Esophagus (tissue), 2 donors: ENCODE results near the gene PATZ1. TPM values are rescaled to one million over a fixed set of nuclear protein-coding genes. Genes with fewer than 3 reads are reported as not detected.

ENCODE experiments used
- H3K27ac ChIP-seq, 2 donors: one replicate each; pipeline ENCODE4 v1.5.1; 2013; ENCODE audit warnings: low read depth in 2 of 2, mild to moderate bottlenecking in 2 of 2, inconsistent platforms in 1 of 2, low read length in 1 of 2, moderate library complexity in 1 of 2
- H3K27me3 ChIP-seq, 2 donors: one replicate each; pipeline ENCODE4 v1.6.1; 2013; ENCODE audit warnings: low read length in 2 of 2, control low read depth in 1 of 2, mild to moderate bottlenecking in 1 of 2; ENCODE audit not compliant: insufficient read depth in 2 of 2, control insufficient read depth in 1 of 2
- H3K36me3 ChIP-seq, 2 donors: one replicate each; pipeline ENCODE4 v1.6.1; 2013; ENCODE audit warnings: low read length in 1 of 2; ENCODE audit not compliant: control insufficient read depth in 2 of 2, insufficient read depth in 2 of 2
- H3K4me1 ChIP-seq, 2 donors: one replicate each; pipeline ENCODE4 v1.6.1; 2013; ENCODE audit warnings: low read length in 1 of 2; ENCODE audit not compliant: control insufficient read depth in 2 of 2, insufficient read depth in 2 of 2
- H3K4me3 ChIP-seq, 2 donors: one replicate each; pipeline ENCODE4 v1.5.1; 2013; ENCODE audit warnings: low read length in 2 of 2, mild to moderate bottlenecking in 2 of 2, low read depth in 1 of 2, moderate library complexity in 1 of 2
- H3K9me3 ChIP-seq, 2 donors: one replicate each; pipeline ENCODE4 v1.6.1; 2013; ENCODE audit warnings: mild to moderate bottlenecking in 2 of 2, low read depth in 1 of 2, low read length in 1 of 2, moderate library complexity in 1 of 2; ENCODE audit not compliant: control insufficient read depth in 2 of 2, insufficient read depth in 1 of 2
- WGBS, 2 donors: extraction: QIAGEN DNeasy Blood & Tissue Kit; methylation state at CpG; one replicate each; pipeline ENCODE4 v1.1.7; 2013; 5-methylcytosine and 5-hydroxymethylcytosine counted together
- polyA plus RNA-seq, 2 donors: library from polyadenylated mRNA; stranded (reverse); fragments of 200-250 nt; gene quantifications; one replicate each; pipeline ENCODE4 v1.2.3, GENCODE V29; 2013
- donor health status: healthy with polysubstance abuse.
- donor health status: Bipolar disorder and iron deficiency.

PATZ1 gene
- polyA plus RNA-seq, 2 donors = 5.2 to 6.0 TPM

GRCh38 chr22:31344578-31345330 is 1.4 kb downstream of the PATZ1 start:
- WGBS, 2 donors = 25 to 37% methylated on average over 33 to 35 of the region's 35 CpGs
- Histone ChIP-seq H3K4me3 (peak overlapping the region; percentile 53 to 72), H3K27me3 (no peaks in the 10 kb centered on the region), H3K36me3 (peaks cover 3 to 4% of the 10 kb centered on the region in 2 donors), H3K9me3 (no peaks in the 10 kb centered on the region), H3K4me1 (peaks cover 10 to 31% of the 10 kb centered on the region in 2 donors), H3K27ac (peak overlapping the region in 1 of 2 donors; percentile 69)

- H3K4me1 ChIP-seq = peaks cover 10 to 31% of the 10 kb centered on the region in 2 donors
- peak overlapping the region in 1 of 2 donors; percentile 69 for H3K27ac ChIP-seq
- no peaks in the 10 kb centered on the region for H3K27me3 ChIP-seq
- H3K9me3 ChIP-seq = no peaks in the 10 kb centered on the region
- WGBS, 2 donors = 40 to 60% methylated on average over 12 of the region's 12 CpGs
- H3K4me3 ChIP-seq = peak overlapping the region in 1 of 2 donors; percentile 11
- H3K36me3 ChIP-seq = peaks cover 3 to 7% of the 10 kb centered on the region in 2 donors
These were observed 1.9 kb downstream of the PATZ1 start for GRCh38 chr22:31344256-31344577.

GRCh38 chr22:31343235-31344191 is 2.6 kb downstream of the PATZ1 start:
- 14 to 16% methylated on average over 18 of the region's 18 CpGs for WGBS, 2 donors
- Histone ChIP-seq H3K4me1 (peaks cover 10 to 31% of the 10 kb centered on the region in 2 donors), H3K27ac (peak overlapping the region; percentile 6 to 69), H3K27me3 (no peaks in the 10 kb centered on the region), H3K36me3 (peaks cover 3 to 7% of the 10 kb centered on the region in 2 donors), H3K4me3 (peak overlapping the region in 1 of 2 donors; percentile 11), H3K9me3 (no peaks in the 10 kb centered on the region)

GRCh38 chr22:31342389-31343140 is 3.6 kb downstream of the PATZ1 start:
- Histone ChIP-seq H3K36me3 (peaks cover 3 to 7% of the 10 kb centered on the region in 2 donors), H3K27ac (peak overlapping the region in 1 of 2 donors; percentile 5), H3K9me3 (no peaks in the 10 kb centered on the region), H3K27me3 (no peaks in the 10 kb centered on the region), H3K4me1 (peaks cover 10 to 31% of the 10 kb centered on the region in 2 donors), H3K4me3 (no peak overlapping the region)
- 48 to 61% methylated on average over 16 of the region's 16 CpGs for WGBS, 2 donors

GRCh38 chr22:31341386-31342088 is 4.6 kb downstream of the PATZ1 start:
- Histone ChIP-seq H3K27ac (no peak overlapping the region), H3K4me3 (no peak overlapping the region)

GRCh38 chr22:31340765-31341247 is 5.3 kb downstream of the PATZ1 start:
- Histone ChIP-seq H3K27me3 (no peaks in the 10 kb centered on the region), H3K4me3 (no peak overlapping the region), H3K36me3 (peaks cover 3 to 11% of the 10 kb centered on the region in 2 donors), H3K4me1 (peaks cover 10 to 36% of the 10 kb centered on the region in 2 donors), H3K9me3 (no peaks in the 10 kb centered on the region), H3K27ac (no peak overlapping the region)
- 13 to 20% methylated on average over 2 of the region's 2 CpGs for WGBS, 2 donors

More at GRCh38 chr22:31341386-31342088, 4.6 kb downstream of the PATZ1 start:
- no peaks in the 10 kb centered on the region for H3K9me3 ChIP-seq
- no peaks in the 10 kb centered on the region for H3K27me3 ChIP-seq
- WGBS, 2 donors = 74 to 80% methylated on average over 14 of the region's 14 CpGs
- H3K4me1 ChIP-seq = peaks cover 10 to 36% of the 10 kb centered on the region in 2 donors
- H3K36me3 ChIP-seq = peaks cover 3 to 11% of the 10 kb centered on the region in 2 donors

GRCh38 chr22:31340360-31340759 is 5.8 kb downstream of the PATZ1 start:
- Histone ChIP-seq H3K27ac (peak overlapping the region in 1 of 2 donors; percentile 33), H3K4me1 (peaks cover 10 to 35% of the 10 kb centered on the region in 2 donors)
- 80 to 84% methylated on average over 6 of the region's 6 CpGs for WGBS, 2 donors

GRCh38 chr22:31339148-31339832 is 6.9 kb downstream of the PATZ1 start:
- no peak overlapping the region for H3K4me3 ChIP-seq
- H3K36me3 ChIP-seq = peaks cover 3 to 20% of the 10 kb centered on the region in 2 donors
- H3K4me1 ChIP-seq = peaks cover 10 to 26% of the 10 kb centered on the region in 2 donors
- H3K9me3 ChIP-seq = no peaks in the 10 kb centered on the region
- H3K27me3 ChIP-seq = no peaks in the 10 kb centered on the region
- no peak overlapping the region for H3K27ac ChIP-seq
- WGBS, 2 donors = 48 to 67% methylated on average over 6 of the region's 6 CpGs

More at GRCh38 chr22:31340360-31340759, 5.8 kb downstream of the PATZ1 start:
- Histone ChIP-seq H3K4me3 (no peak overlapping the region), H3K9me3 (no peaks in the 10 kb centered on the region), H3K27me3 (no peaks in the 10 kb centered on the region), H3K36me3 (peaks cover 3 to 14% of the 10 kb centered on the region in 2 donors)
